ENCODE measurements around the gene RCSD1.

Gene RCSD1

GRCh38 chr1:167617153-167618147 is 12.6 kb upstream of the RCSD1 start:
- DNase-seq (ENCODE audit: low spot score): peak; percentile 49

- DNase-seq (ENCODE audit: low spot score): no peak
Observed at GRCh38 chr1:167618366-167618765, 11.7 kb upstream of the RCSD1 start.

- DNase-seq (ENCODE audit: low spot score): no peak
Observed at GRCh38 chr1:167618789-167619188, 11.2 kb upstream of the RCSD1 start.

GRCh38 chr1:167620002-167620401 is 10.0 kb upstream of the RCSD1 start:
- no peak for DNase-seq (ENCODE audit: low spot score)

- no peak for DNase-seq (ENCODE audit: low spot score)
Observed at GRCh38 chr1:167621780-167622313, 8.2 kb upstream of the RCSD1 start.

- DNase-seq (ENCODE audit: low spot score): no peak
Observed at GRCh38 chr1:167623951-167624350, 6.1 kb upstream of the RCSD1 start.

GRCh38 chr1:167625040-167625823 is 4.8 kb upstream of the RCSD1 start:
- no peak for DNase-seq (ENCODE audit: low spot score)

- no peak for DNase-seq (ENCODE audit: low spot score)
Observed at GRCh38 chr1:167627615-167627864, 2.5 kb upstream of the RCSD1 start.

GRCh38 chr1:167627865-167628641 is 2.0 kb upstream of the RCSD1 start:
- DNase-seq (ENCODE audit: low spot score): no peak

- DNase-seq (ENCODE audit: low spot score): no peak
Observed at GRCh38 chr1:167628741-167629515, 1.1 kb upstream of the RCSD1 start.

GRCh38 chr1:167630568-167631385 is 745 bp downstream of the RCSD1 start:
- no peak for DNase-seq (ENCODE audit: low spot score)

GRCh38 chr1:167631386-167631935 is 1.4 kb downstream of the RCSD1 start:
- no peak for DNase-seq (ENCODE audit: low spot score)

- DNase-seq (ENCODE audit: low spot score): no peak
Observed at GRCh38 chr1:167631936-167632614, 2.0 kb downstream of the RCSD1 start.

- no peak for DNase-seq (ENCODE audit: low spot score)
Observed at GRCh38 chr1:167633258-167633944, 3.4 kb downstream of the RCSD1 start.

GRCh38 chr1:167634435-167634834 is 4.4 kb downstream of the RCSD1 start:
- DNase-seq (ENCODE audit: low spot score): peak; percentile 74

- DNase-seq (ENCODE audit: low spot score): no peak
Observed at GRCh38 chr1:167635156-167635648, 5.2 kb downstream of the RCSD1 start.

- DNase-seq (ENCODE audit: low spot score): no peak
Observed at GRCh38 chr1:167635941-167636340, 5.9 kb downstream of the RCSD1 start.

- DNase-seq (ENCODE audit: low spot score): no peak
Observed at GRCh38 chr1:167638064-167638463, 8.0 kb downstream of the RCSD1 start.

- no peak for DNase-seq (ENCODE audit: low spot score)
Observed at GRCh38 chr1:167640051-167640450, 10.0 kb downstream of the RCSD1 start.
